Natural killer cell (primary cell): Measurements from ENCODE around the gene RREB1. TPM values are rescaled to one million over a fixed set of nuclear protein-coding genes. Genes with fewer than 3 reads are reported as not detected.

Source experiments
- ATAC-seq, 3 donors: fragments of 150-1000 bp in 2 of 3; fragments of 200-7000 bp in 1 of 3; cut with Tn5 transposase; 1 replicate in 1 of 3; 2 replicates in 2 of 3; pipeline ENCODE4 v1.10.0; 2021; ENCODE audit warnings: mild to moderate bottlenecking in 2 of 3, moderate library complexity in 2 of 3
- DNase-seq, 2 donors: peaks; one replicate each; pipeline versions ENCODE4 v3.0.0 to v3.0.0-alpha.2; 2013 to 2021; ENCODE audit warnings: mixed read lengths in 1 of 2
- H3K27ac ChIP-seq: one replicate; pipeline ENCODE4 v1.5.1; 2013; ENCODE audit warnings: mild to moderate bottlenecking, low read length
- H3K27me3 ChIP-seq: one replicate; pipeline ENCODE4 v1.6.1; 2013; ENCODE audit warnings: low read length; ENCODE audit not compliant: control insufficient read depth, insufficient read depth
- H3K36me3 ChIP-seq: one replicate; pipeline ENCODE4 v1.6.1; 2013; ENCODE audit warnings: low read length; ENCODE audit not compliant: control insufficient read depth, insufficient read depth
- H3K4me1 ChIP-seq: one replicate; pipeline ENCODE4 v1.6.1; 2013; ENCODE audit warnings: low read length; ENCODE audit not compliant: control insufficient read depth, insufficient read depth
- H3K4me3 ChIP-seq: one replicate; pipeline ENCODE4 v1.5.1; 2013; ENCODE audit warnings: low read length
- H3K9me3 ChIP-seq: one replicate; pipeline ENCODE4 v1.6.1; 2013; ENCODE audit warnings: low read length; ENCODE audit not compliant: control insufficient read depth, insufficient read depth
- H3K27ac Mint-ChIP-seq, 2 donors: one replicate each; pipeline ENCODE4 v1.8.0; 2022; ENCODE audit warnings: mild to moderate bottlenecking in 2 of 2, mixed read lengths in 2 of 2, moderate library complexity in 1 of 2
- H3K27me3 Mint-ChIP-seq, 2 donors: one replicate each; pipeline ENCODE4 v1.8.0; 2022; ENCODE audit warnings: low read depth in 2 of 2, mixed read lengths in 2 of 2
- H3K36me3 Mint-ChIP-seq: one replicate; pipeline ENCODE4 v1.8.0; 2022; ENCODE audit warnings: mixed read lengths
- H3K4me1 Mint-ChIP-seq, 2 donors: one replicate each; pipeline ENCODE4 v1.8.0; 2022; ENCODE audit warnings: mixed read lengths in 2 of 2
- H3K4me3 Mint-ChIP-seq: one replicate; pipeline ENCODE4 v1.8.0; 2022; ENCODE audit warnings: mild to moderate bottlenecking, moderate library complexity, mixed read lengths
- H3K9me3 Mint-ChIP-seq, 2 donors: one replicate each; pipeline ENCODE4 v1.8.0; 2022; ENCODE audit warnings: mixed read lengths in 2 of 2
- CTCF ChIP-seq: fragments of 200-600 bp; IDR thresholded peaks from one replicate; pipeline ENCODE4 v1.8.0; 2022; ENCODE audit warnings: antibody characterized with exemption
- WGBS: methylation state at CpG from one replicate; pipeline ENCODE4 v1.1.7; 2013; ENCODE audit warnings: missing lambda C conversion rate; ENCODE audit not compliant: insufficient coverage; 5-methylcytosine and 5-hydroxymethylcytosine counted together
- intact Hi-C: fragments of 100-400 bp; cut with micrococcal nuclease; formaldehyde crosslinking; loops from one replicate; pipeline ENCODE4 v1.14.2; 2022
- total RNA-seq, 4 donors: library from RNA; stranded (reverse); fragments of 120-200 nt in 1 of 4; gene quantifications; one replicate each; pipeline versions ENCODE4 v1.2.3 to v1.2.4, GENCODE V29; 2013 to 2022

Gene RREB1
- total RNA-seq, 3 donors from 2014 or later (not counting 1 experiment from before 2014, with no cell fraction given), result 42.2 to 51.8 (median 44.0) TPM

- Histone ChIP-seq H3K27ac (no peak overlapping the region), H3K9me3 (no peaks in the 10 kb centered on the region), H3K4me1 (no peaks in the 10 kb centered on the region), H3K36me3 (peaks cover 15% of the 10 kb centered on the region), H3K27me3 (no peaks in the 10 kb centered on the region), H3K4me3 (no peak overlapping the region)
- Mint-ChIP-seq H3K27me3 (no peaks in the 10 kb centered on the region), H3K27ac (no peak overlapping the region), H3K4me3 (no peak overlapping the region), H3K4me1 (peaks cover 17 to 26% of the 10 kb centered on the region in 2 donors), H3K9me3 (no peaks in the 10 kb centered on the region), H3K36me3 (peaks cover 1% of the 10 kb centered on the region)
- ATAC-seq, result no peak
- 98% methylated on average over 4 of the region's 5 CpGs for WGBS
- no peak for TF ChIP-seq CTCF
- no peak for DNase-seq
- intact Hi-C loops, result no loop called here
Observed at GRCh38 chr6:7175462-7175861, 67.7 kb downstream of the RREB1 start.

GRCh38 chr6:7176208-7176607 is 68.4 kb downstream of the RREB1 start:
- H3K36me3 Mint-ChIP-seq, result peaks cover 7% of the 10 kb centered on the region
- peaks cover 12 to 25% of the 10 kb centered on the region in 2 donors for H3K4me1 Mint-ChIP-seq
- intact Hi-C loops, result no loop called here
- ATAC-seq (no peak), DNase-seq (no peak)
- Histone ChIP-seq H3K4me3 (no peak overlapping the region), H3K36me3 (peaks cover 23% of the 10 kb centered on the region), H3K27ac (no peak overlapping the region), H3K9me3 (no peaks in the 10 kb centered on the region), H3K27me3 (no peaks in the 10 kb centered on the region), H3K4me1 (no peaks in the 10 kb centered on the region)
- no peak overlapping the region for H3K27ac Mint-ChIP-seq
- no peaks in the 10 kb centered on the region for H3K27me3 Mint-ChIP-seq
- WGBS, result 92% methylated on average over 5 of the region's 5 CpGs
- H3K9me3 Mint-ChIP-seq, result no peaks in the 10 kb centered on the region
- no peak for TF ChIP-seq CTCF
- H3K4me3 Mint-ChIP-seq, result no peak overlapping the region

DNA sequence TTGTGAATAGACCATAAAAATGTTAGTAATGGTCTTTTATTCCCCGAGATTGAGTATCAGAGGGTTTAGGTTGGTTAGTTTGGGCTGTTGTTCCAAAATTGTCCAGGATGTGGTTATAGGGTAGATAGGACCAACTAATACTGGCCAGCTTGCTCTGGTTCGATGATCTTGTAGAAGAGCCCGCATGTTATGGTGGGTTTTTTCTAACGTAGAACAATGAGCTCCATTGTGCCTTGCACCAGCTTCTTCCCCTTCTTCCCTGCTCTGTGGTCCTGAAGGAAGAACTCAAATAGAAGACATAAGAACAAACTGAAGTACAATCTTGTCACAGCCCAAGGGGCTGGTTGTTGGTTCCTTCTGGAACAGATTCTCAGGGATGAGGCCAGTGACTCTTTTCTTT is 70.5 kb downstream of the RREB1 start:
- DNase-seq, result no peak
- peaks cover 6 to 13% of the 10 kb centered on the region in 2 donors for H3K4me1 Mint-ChIP-seq
- no peak overlapping the region for H3K27ac ChIP-seq
- peaks cover 40% of the 10 kb centered on the region for H3K36me3 ChIP-seq
- WGBS, result 92% methylated on average over 4 of the region's 4 CpGs
- no peaks in the 10 kb centered on the region for H3K9me3 ChIP-seq
- no peak overlapping the region for H3K4me3 ChIP-seq
- no peak overlapping the region for H3K27ac Mint-ChIP-seq
- no peak overlapping the region for H3K4me3 Mint-ChIP-seq
- TF ChIP-seq CTCF, result no peak
- no peaks in the 10 kb centered on the region for H3K4me1 ChIP-seq
- no peaks in the 10 kb centered on the region for H3K9me3 Mint-ChIP-seq
- H3K27me3 ChIP-seq, result no peaks in the 10 kb centered on the region
- ATAC-seq, result no peak
- H3K27me3 Mint-ChIP-seq, result no peaks in the 10 kb centered on the region
- peaks cover 7% of the 10 kb centered on the region for H3K36me3 Mint-ChIP-seq
- intact Hi-C loops, result no loop called here

GRCh38 chr6:7180751-7181150 is 73.0 kb downstream of the RREB1 start:
- H3K4me3 Mint-ChIP-seq, result no peak overlapping the region
- peaks cover 0 to 6% of the 10 kb centered on the region in 2 donors for H3K4me1 Mint-ChIP-seq
- ATAC-seq, result no peak
- peaks cover 7% of the 10 kb centered on the region for H3K36me3 Mint-ChIP-seq
- Histone ChIP-seq H3K4me3 (no peak overlapping the region), H3K27me3 (no peaks in the 10 kb centered on the region), H3K4me1 (no peaks in the 10 kb centered on the region), H3K9me3 (no peaks in the 10 kb centered on the region), H3K27ac (no peak overlapping the region), H3K36me3 (peaks cover 46% of the 10 kb centered on the region)
- DNase-seq, result no peak
- H3K27me3 Mint-ChIP-seq, result no peaks in the 10 kb centered on the region
- 98% methylated on average over 4 of the region's 4 CpGs for WGBS
- H3K27ac Mint-ChIP-seq, result peak overlapping the region in 1 of 2 donors; percentile 43
- intact Hi-C loops, result no loop called here
- no peak for TF ChIP-seq CTCF
- H3K9me3 Mint-ChIP-seq, result no peaks in the 10 kb centered on the region
